GM12878 (cell line): ENCODE data around the gene CYB561A3. TPM values are rescaled to one million over a fixed set of nuclear protein-coding genes. Genes with fewer than 3 reads are reported as not detected.

ENCODE experiments used
- BMI1 ChIP-seq: fragments of 450-650 bp; IDR thresholded peaks from 2 replicates; pipeline ENCODE4 v1.6.1; 2016; ENCODE audit warnings: mild to moderate bottlenecking, moderate library complexity, borderline replicate concordance
- CHD4 ChIP-seq: fragments of 200-600 bp; sonication (generic); IDR thresholded peaks from 2 replicates; pipeline ENCODE4 v1.6.1; 2016; ENCODE audit warnings: mild to moderate bottlenecking
- DPF2 ChIP-seq: fragments of 450-650 bp; IDR thresholded peaks from 2 replicates; pipeline ENCODE4 v1.6.1; 2017; ENCODE audit warnings: mild to moderate bottlenecking
- ELK1 ChIP-seq: IDR thresholded peaks from 2 replicates; pipeline ENCODE4 v1.6.1; 2012; ENCODE audit warnings: low read depth, low read length, improper control_type of control experiment
- FOXK2 ChIP-seq: fragments of 450-650 bp; IDR thresholded peaks from 2 replicates; pipeline ENCODE4 v1.6.1; 2017; ENCODE audit warnings: mild to moderate bottlenecking, moderate library complexity
- IKZF1 ChIP-seq: fragments of 450-650 bp; conservative IDR thresholded peaks from 2 replicates; pipeline ENCODE4 v1.6.1; 2017; ENCODE audit warnings: antibody characterized with exemption, mild to moderate bottlenecking
- IKZF2 ChIP-seq, 2 experiments: fragments of 450-650 bp; IDR thresholded peaks; 2 replicates each; pipeline ENCODE4 v1.6.1; 2017; ENCODE audit warnings: mild to moderate bottlenecking in 2 of 2, moderate library complexity in 2 of 2
- MEF2B ChIP-seq: fragments of 450-650 bp; IDR thresholded peaks from 2 replicates; pipeline ENCODE4 v1.6.1; 2018; ENCODE audit warnings: mild to moderate bottlenecking, moderate library complexity; ENCODE audit not compliant: partially characterized antibody, poor library complexity, severe bottlenecking
- MLLT1 ChIP-seq: fragments of 450-650 bp; IDR thresholded peaks from 2 replicates; pipeline ENCODE4 v1.6.1; 2016; ENCODE audit warnings: mild to moderate bottlenecking
- MTA3 ChIP-seq: IDR thresholded peaks from 2 replicates; pipeline ENCODE4 v1.6.1; 2012; ENCODE audit warnings: low read length, inconsistent platforms, borderline replicate concordance
- NFXL1 ChIP-seq: fragments of 450-650 bp; IDR thresholded peaks from 2 replicates; pipeline ENCODE4 v1.6.1; 2017; ENCODE audit warnings: antibody characterized with exemption, mild to moderate bottlenecking, borderline replicate concordance
- PAX5 ChIP-seq: IDR thresholded peaks from 2 replicates; pipeline ENCODE4 v1.6.1; 2011; ENCODE audit warnings: low read depth, low read length, borderline replicate concordance
- RELB ChIP-seq: fragments of 450-650 bp; IDR thresholded peaks from 2 replicates; pipeline ENCODE4 v1.6.1; 2017; ENCODE audit warnings: low read depth, mild to moderate bottlenecking, moderate library complexity
- ZBED1 ChIP-seq: IDR thresholded peaks from 2 replicates; pipeline ENCODE4 v1.6.1; 2016; ENCODE audit warnings: borderline replicate concordance
- polyA plus RNA-seq, 11 experiments: library from polyadenylated mRNA; depleted of rRNA in 4 of 11; unstranded in 6 of 11; stranded (reverse) in 5 of 11; fragments of >200 nt; fragmentation: Nextera tagmentation in 4 of 11; fragmentation: Illumina TruSeq in 1 of 11; extraction: Ambion mirVana in 4 of 11; extraction: Trizol in 1 of 11; gene quantifications; 1 replicate in 1 of 11; 2 replicates in 10 of 11; pipeline versions ENCODE4 v1.2.1 to v1.2.3, GENCODE V29; 2011 to 2016; ENCODE audit warnings: inconsistent platforms in 2 of 11, missing spikeins in 2 of 11, low read depth in 1 of 11
- total RNA-seq, 4 experiments: library from RNA; depleted of rRNA in 3 of 4; stranded (reverse); fragments of >200 nt in 3 of 4; fragmentation: Illumina TruSeq in 1 of 4; extraction: Trizol in 1 of 4; gene quantifications; 2 replicates each; pipeline versions ENCODE4 v1.2.1 to v1.2.3, GENCODE V29; 2013 to 2021

CYB561A3 gene
- total and polyA plus RNA-seq, 10 of the 15 experiments (the other 5 are each of a cell fraction or from before 2014, with no cell fraction given), result 40.1 to 169 (median 74.4) TPM

- TF ChIP-seq MLLT1 (peak; percentile 95), NFXL1 (no peak), FOXK2 (peak; percentile 34; the same call in 1 of the 2 replicates), IKZF1 (peak; percentile 98), RELB (peak; percentile 91), DPF2 (peak; percentile 95; the same call in 1 of the 2 replicates), MEF2B (peak; percentile 52), MTA3 (0 out of 2 replicates have a peak, but pooled peaks have one; percentile 21), PAX5 (peak; percentile 95), ZBED1 (peak; percentile 47; the same call in 1 of the 2 replicates), ELK1 (no peak), IKZF2 (IDR thresholded peaks at IDR 0.05) (peak; percentile 97), BMI1 (peak; percentile 36; the same call in 1 of the 2 replicates), CHD4 (no peak)
These were observed 8.0 kb upstream of the CYB561A3 start (continued) for GRCh38 chr11:61369372-61370348.
